ENCODE measurements around the gene TTC21A.
A peak's percentile ranks its signal among the peaks of the same experiment; 100 is the strongest.

The TTC21A gene

GRCh38 chr3:39180546-39181346 is 73.3 kb downstream of the TTC21A start:
- DNase-seq = peak; percentile 76 to 91 (median 87)

DNA sequence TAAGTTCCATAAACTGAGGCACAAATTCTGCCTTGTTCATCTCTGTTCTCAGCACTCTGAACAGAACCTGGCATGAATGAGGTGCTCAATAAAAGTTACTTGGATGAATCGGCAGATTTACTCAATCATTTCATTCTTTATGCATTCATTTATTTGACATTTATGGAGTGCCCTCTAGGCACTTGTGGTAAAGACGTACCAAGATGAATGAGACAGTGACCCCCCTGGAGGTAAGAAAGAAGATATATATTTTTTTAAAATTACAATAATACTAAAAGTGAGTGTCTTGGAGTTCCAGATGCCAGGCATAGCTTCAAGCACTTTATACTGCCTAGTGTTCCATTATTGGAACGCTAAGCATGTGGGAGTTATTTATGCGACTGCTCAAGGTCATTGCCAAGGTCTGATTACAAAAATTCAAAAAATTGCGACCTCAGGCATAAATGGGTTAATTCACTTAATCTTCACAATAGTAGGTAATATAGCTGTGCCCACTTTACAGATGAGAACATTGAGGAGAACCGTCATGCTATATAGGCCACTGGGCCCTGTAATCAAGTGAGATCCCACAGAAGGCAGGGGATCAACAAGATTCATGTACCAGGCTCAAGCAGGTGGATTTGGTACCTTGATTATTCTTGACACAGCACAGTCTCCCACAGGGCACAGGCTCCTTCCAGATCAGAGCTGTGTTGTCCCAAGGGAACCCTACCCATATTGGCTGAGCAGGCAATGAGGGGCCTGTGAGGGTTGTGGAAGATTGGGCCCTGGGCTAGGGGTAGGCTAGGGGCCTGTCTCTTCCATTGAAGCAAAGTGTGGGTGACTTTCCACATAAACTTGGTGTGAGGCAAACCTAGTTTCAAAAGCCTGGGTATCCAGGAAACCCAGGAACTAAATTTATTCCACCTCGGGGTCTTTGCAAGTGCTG is 74.2 kb downstream of the TTC21A start:
- DNase-seq = no peak

DNA sequence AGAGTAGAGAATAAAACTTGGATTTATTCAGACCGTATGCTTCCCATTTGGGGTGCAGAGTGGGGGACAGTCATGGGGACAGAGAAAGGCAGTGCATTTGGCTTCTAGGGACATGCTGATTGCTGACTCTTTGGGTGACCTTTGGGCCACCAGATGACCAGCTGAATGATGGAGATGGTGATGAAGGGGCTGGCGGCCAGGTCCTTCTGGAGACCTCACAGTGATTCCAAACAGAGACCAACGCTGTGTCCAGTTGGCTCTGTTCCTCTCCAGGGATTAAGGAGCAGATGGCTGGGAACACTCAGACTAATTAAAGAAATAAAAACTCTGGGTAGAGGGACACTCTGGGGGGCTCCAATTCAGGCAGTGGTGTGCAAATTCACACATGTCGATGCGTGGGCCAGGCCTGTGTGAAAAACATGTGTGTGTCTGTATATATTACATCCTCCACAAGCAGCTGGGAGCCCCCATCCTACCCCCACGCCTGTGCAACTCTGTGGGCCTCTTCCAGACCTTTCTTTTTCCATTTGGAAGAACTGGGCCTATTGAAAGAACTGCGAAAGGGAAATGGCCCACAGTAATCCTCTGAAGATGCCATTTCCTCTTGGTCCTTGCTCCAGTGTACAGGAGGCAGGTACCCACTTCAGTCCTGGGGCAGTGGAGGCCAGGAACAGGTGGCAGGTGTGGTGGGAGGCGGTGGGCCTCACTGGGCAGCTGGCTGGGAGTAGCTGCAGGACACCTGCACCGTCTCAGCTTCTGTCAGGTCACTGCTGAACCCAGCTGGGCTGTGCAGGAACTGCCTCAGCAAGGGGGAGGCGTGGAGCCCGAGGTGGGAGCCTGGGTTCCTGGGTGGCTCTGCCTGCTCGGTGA is 76.0 kb downstream of the TTC21A start:
- DNase-seq = no peak

GRCh38 chr3:39184081-39184967 is 76.8 kb downstream of the TTC21A start:
- no peak for DNase-seq

GRCh38 chr3:39184968-39185285 is 77.4 kb downstream of the TTC21A start:
- no peak for DNase-seq

GRCh38 chr3:39185326-39185958 is 78.0 kb downstream of the TTC21A start:
- DNase-seq = no peak

DNA sequence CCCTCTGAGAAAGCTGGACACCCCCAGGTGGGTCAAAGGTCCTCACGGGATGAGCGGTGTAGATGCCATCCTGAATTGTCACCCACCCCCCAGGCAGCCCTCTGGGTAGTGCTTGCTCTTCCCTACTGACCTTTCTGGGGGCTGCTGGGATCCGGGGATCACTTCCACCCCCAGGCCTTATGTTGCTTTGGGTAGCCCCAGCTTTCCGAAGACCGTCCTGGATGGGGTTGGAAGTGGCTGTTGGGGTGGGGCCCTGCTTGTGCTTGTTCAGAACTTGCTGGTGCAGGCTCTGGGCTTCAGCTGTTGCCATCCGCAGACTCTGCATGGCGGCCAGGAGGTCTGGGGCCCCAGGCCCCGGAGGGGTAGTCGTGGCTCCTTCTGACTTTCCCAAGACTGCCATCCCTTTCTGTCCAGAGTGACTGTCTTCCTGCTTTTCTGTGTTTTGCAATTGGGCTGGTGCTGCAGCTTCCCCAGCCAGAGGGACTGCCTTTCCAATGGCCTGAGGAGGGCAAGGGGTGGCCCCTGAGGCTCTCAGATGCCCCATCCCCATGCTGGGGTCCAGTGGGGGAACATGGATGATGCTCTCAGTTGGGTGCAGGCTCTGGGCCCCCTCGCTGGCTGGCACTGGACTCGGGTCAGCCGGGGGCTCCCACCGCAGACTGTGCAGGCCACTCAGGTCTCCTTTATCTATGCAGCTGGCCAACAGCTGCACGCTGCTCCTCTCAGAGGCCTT is 78.6 kb downstream of the TTC21A start:
- DNase-seq = no peak

- no peak for DNase-seq
Observed at GRCh38 chr3:39186692-39187151, 79.2 kb downstream of the TTC21A start.

- DNase-seq = no peak
Observed at GRCh38 chr3:39187372-39188155, 80.1 kb downstream of the TTC21A start.
